Measurements from ENCODE around the gene MYADM. TPM values are rescaled to one million over a fixed set of nuclear protein-coding genes. Genes with fewer than 3 reads are reported as not detected.

Gene MYADM
- total RNA-seq, 1 experiment from 2014 or later, result not detected

Other genes starting within 250 kb of the MYADM start
- not detected in 2 replicates for gene DPRX, start 235.9 kb upstream of the MYADM start, total RNA-seq (2014; rRNA removed; shearing (Covaris generic); ENCODE audit: low replicate concordance)
- not detected in 2 replicates for gene NLRP12, start 43.6 kb upstream of the MYADM start, total RNA-seq (2014; rRNA removed; shearing (Covaris generic); ENCODE audit: low replicate concordance)
- gene PRKCG, start 14.3 kb downstream of the MYADM start, total RNA-seq (2014; rRNA removed; shearing (Covaris generic); ENCODE audit: low replicate concordance), result not detected in 2 replicates
- not detected in 2 replicates for gene CACNG7, start 41.4 kb downstream of the MYADM start, total RNA-seq (2014; rRNA removed; shearing (Covaris generic); ENCODE audit: low replicate concordance)
- not detected in 2 replicates for gene CACNG8, start 95.1 kb downstream of the MYADM start, total RNA-seq (2014; rRNA removed; shearing (Covaris generic); ENCODE audit: low replicate concordance)
- not detected in 2 replicates for gene CACNG6, start 123.8 kb downstream of the MYADM start, total RNA-seq (2014; rRNA removed; shearing (Covaris generic); ENCODE audit: low replicate concordance)
- gene VSTM1, start 196.0 kb downstream of the MYADM start, total RNA-seq (2014; rRNA removed; shearing (Covaris generic); ENCODE audit: low replicate concordance), result not detected in 2 replicates
- not detected in 2 replicates for gene TARM1, start 213.5 kb downstream of the MYADM start, total RNA-seq (2014; rRNA removed; shearing (Covaris generic); ENCODE audit: low replicate concordance)
- gene OSCAR, start 232.9 kb downstream of the MYADM start, total RNA-seq (2014; rRNA removed; shearing (Covaris generic); ENCODE audit: low replicate concordance), result 0.22 TPM in 1 of 2 replicates, not detected in the other
- gene NDUFA3, start 235.0 kb downstream of the MYADM start, total RNA-seq (2014; rRNA removed; shearing (Covaris generic); ENCODE audit: low replicate concordance), result 79.5 and 105 TPM in 2 replicates
- 21.5 and 39.9 TPM in 2 replicates for gene TFPT, start 247.8 kb downstream of the MYADM start, total RNA-seq (2014; rRNA removed; shearing (Covaris generic); ENCODE audit: low replicate concordance)
- gene PRPF31, start 247.9 kb downstream of the MYADM start, total RNA-seq (2014; rRNA removed; shearing (Covaris generic); ENCODE audit: low replicate concordance), result 25.2 and 61.3 TPM in 2 replicates

Measured in Karpas-422 (cell line).